Measurements from ENCODE around the gene CIDEC. TPM values are rescaled to one million over a fixed set of nuclear protein-coding genes. Genes with fewer than 3 reads are reported as not detected.

Gene CIDEC
- total RNA-seq, 2 experiments from 2014 or later: not detected

GRCh38 chr3:9914011-9914410 is 34.0 kb upstream of the CIDEC start:
- BruUV-seq (replicated peaks): no TSS peak
- Histone ChIP-seq H2AFZ (ENCODE audit: low read length) (no peak overlapping the region), H3K4me2 (ENCODE audit: low read length) (no peak overlapping the region), H3K79me2 (ENCODE audit: insufficient read depth, low read depth, low read length) (no peaks in the 10 kb centered on the region), H3K36me3 (ENCODE audit: insufficient read depth, low read length) (no peaks in the 10 kb centered on the region), H3K9me2 (ENCODE audit: insufficient read depth, low read length) (no peaks in the 10 kb centered on the region), H4K20me1 (ENCODE audit: insufficient read depth, low read length) (no peaks in the 10 kb centered on the region), H3K4me3 (ENCODE audit: low read depth, low read length, poor library complexity, severe bottlenecking) (no peak overlapping the region), H3K27ac (ENCODE audit: low read depth, low read length, poor library complexity, severe bottlenecking) (no peak overlapping the region), H3K9me3 (ENCODE audit: low read length) (no peaks in the 10 kb centered on the region), H3K4me1 (ENCODE audit: insufficient read depth, low read length, poor library complexity, severe bottlenecking) (no peaks in the 10 kb centered on the region)
- TF ChIP-seq EZH2phosphoT487 (IDR thresholded peaks at IDR 0.05; ENCODE audit: borderline replicate concordance, low read depth, low read length): no peak
- TF ChIP-seq, protein P1, sequence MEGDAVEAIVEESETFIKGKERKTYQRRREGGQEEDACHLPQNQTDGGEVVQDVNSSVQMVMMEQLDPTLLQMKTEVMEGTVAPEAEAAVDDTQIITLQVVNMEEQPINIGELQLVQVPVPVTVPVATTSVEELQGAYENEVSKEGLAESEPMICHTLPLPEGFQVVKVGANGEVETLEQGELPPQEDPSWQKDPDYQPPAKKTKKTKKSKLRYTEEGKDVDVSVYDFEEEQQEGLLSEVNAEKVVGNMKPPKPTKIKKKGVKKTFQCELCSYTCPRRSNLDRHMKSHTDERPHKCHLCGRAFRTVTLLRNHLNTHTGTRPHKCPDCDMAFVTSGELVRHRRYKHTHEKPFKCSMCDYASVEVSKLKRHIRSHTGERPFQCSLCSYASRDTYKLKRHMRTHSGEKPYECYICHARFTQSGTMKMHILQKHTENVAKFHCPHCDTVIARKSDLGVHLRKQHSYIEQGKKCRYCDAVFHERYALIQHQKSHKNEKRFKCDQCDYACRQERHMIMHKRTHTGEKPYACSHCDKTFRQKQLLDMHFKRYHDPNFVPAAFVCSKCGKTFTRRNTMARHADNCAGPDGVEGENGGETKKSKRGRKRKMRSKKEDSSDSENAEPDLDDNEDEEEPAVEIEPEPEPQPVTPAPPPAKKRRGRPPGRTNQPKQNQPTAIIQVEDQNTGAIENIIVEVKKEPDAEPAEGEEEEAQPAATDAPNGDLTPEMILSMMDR (conservative IDR thresholded peaks at IDR 0.05; ENCODE audit: low read length): no peak
- intact Hi-C loops (cut with micrococcal nuclease; ENCODE audit: unreplicated experiment): no loop called here
- ChIA-PET POLR2A (interaction anchor here (0.6 kb wide), 1 partner anchor 80 kb away, joined by 5 read pairs; no protein-coding TSS in a partner anchor), CTCF (ENCODE audit: unreplicated experiment) (no interaction called here)
- no peak for DNase-seq (ENCODE audit: low spot score)

- Histone ChIP-seq H3K9me3 (ENCODE audit: low read length) (no peaks in the 10 kb centered on the region), H2AFZ (ENCODE audit: low read length) (no peak overlapping the region), H3K4me3 (ENCODE audit: low read depth, low read length, poor library complexity, severe bottlenecking) (no peak overlapping the region), H4K20me1 (ENCODE audit: insufficient read depth, low read length) (no peaks in the 10 kb centered on the region), H3K27ac (ENCODE audit: low read depth, low read length, poor library complexity, severe bottlenecking) (no peak overlapping the region), H3K9me2 (ENCODE audit: insufficient read depth, low read length) (no peaks in the 10 kb centered on the region), H3K79me2 (ENCODE audit: insufficient read depth, low read depth, low read length) (no peaks in the 10 kb centered on the region), H3K4me2 (ENCODE audit: low read length) (no peak overlapping the region), H3K4me1 (ENCODE audit: insufficient read depth, low read length, poor library complexity, severe bottlenecking) (no peaks in the 10 kb centered on the region), H3K36me3 (ENCODE audit: insufficient read depth, low read length) (no peaks in the 10 kb centered on the region)
- no peak for DNase-seq (ENCODE audit: low spot score)
- intact Hi-C loops (cut with micrococcal nuclease; ENCODE audit: unreplicated experiment): no loop called here
- CTCF ChIA-PET (ENCODE audit: unreplicated experiment): no interaction called here
- POLR2A ChIA-PET: interaction anchor here (1.6 kb wide), 1 partner anchor 18 kb away, joined by 6 read pairs; no protein-coding TSS in a partner anchor
- TF ChIP-seq, protein P1 (conservative IDR thresholded peaks at IDR 0.05; ENCODE audit: low read length): no peak
- TF ChIP-seq EZH2phosphoT487 (IDR thresholded peaks at IDR 0.05; ENCODE audit: borderline replicate concordance, low read depth, low read length): no peak
- BruUV-seq (replicated peaks): no TSS peak
Observed at GRCh38 chr3:9913601-9914000, 33.5 kb upstream of the CIDEC start.

- Histone ChIP-seq H3K9me3 (ENCODE audit: low read length) (no peaks in the 10 kb centered on the region), H3K4me1 (ENCODE audit: insufficient read depth, low read length, poor library complexity, severe bottlenecking) (no peaks in the 10 kb centered on the region), H3K79me2 (ENCODE audit: insufficient read depth, low read depth, low read length) (no peaks in the 10 kb centered on the region), H3K9me2 (ENCODE audit: insufficient read depth, low read length) (no peaks in the 10 kb centered on the region), H2AFZ (ENCODE audit: low read length) (no peak overlapping the region), H3K36me3 (ENCODE audit: insufficient read depth, low read length) (no peaks in the 10 kb centered on the region), H3K4me3 (ENCODE audit: low read depth, low read length, poor library complexity, severe bottlenecking) (no peak overlapping the region), H4K20me1 (ENCODE audit: insufficient read depth, low read length) (no peaks in the 10 kb centered on the region), H3K4me2 (ENCODE audit: low read length) (no peak overlapping the region), H3K27ac (ENCODE audit: low read depth, low read length, poor library complexity, severe bottlenecking) (no peak overlapping the region)
- intact Hi-C loops (cut with micrococcal nuclease; ENCODE audit: unreplicated experiment): no loop called here
- ChIA-PET POLR2A (interaction anchor here (1.2 to 1.6 kb wide), 2 partner anchors 19 kb away, joined by 5 to 6 read pairs; no protein-coding TSS in a partner anchor), CTCF (ENCODE audit: unreplicated experiment) (no interaction called here)
- TF ChIP-seq, protein P1 (conservative IDR thresholded peaks at IDR 0.05; ENCODE audit: low read length): no peak
- TF ChIP-seq EZH2phosphoT487 (IDR thresholded peaks at IDR 0.05; ENCODE audit: borderline replicate concordance, low read depth, low read length): no peak
- no peak for DNase-seq (ENCODE audit: low spot score)
- BruUV-seq (replicated peaks): no TSS peak
Observed at GRCh38 chr3:9912294-9912935, 32.4 kb upstream of the CIDEC start.

Data from OCI-LY7 (cell line).